Hair follicle dermal papilla cell (primary cell): ENCODE results near the gene KCNA4. TPM values are rescaled to one million over a fixed set of nuclear protein-coding genes. Genes with fewer than 3 reads are reported as not detected.

ENCODE experiments used
- total RNA-seq: library from RNA; depleted of rRNA; stranded (reverse); fragments of >200 nt; gene quantifications from 2 replicates; pipeline ENCODE4 v1.2.3, GENCODE V29; 2012

The KCNA4 gene
- total RNA-seq = under 0.01 and 0.65 TPM in 2 replicates

GRCh38 chr11:30016588-30017363, at the start of gene KCNA4:
TSS of gene KCNA4 (minus strand) at chr11:30017030. CDS start at chr11:30012678, 4,352 bp downstream.

Other genes with a start within 250 kb of the KCNA4 start
- gene FSHB, start 214.0 kb upstream of the KCNA4 start, total RNA-seq = not detected in 2 replicates